Activated B cell treated with CpG ODN at 0.5 μM for 24 hours (primary cell): ENCODE data around the gene IL32. TPM values are rescaled to one million over a fixed set of nuclear protein-coding genes. Genes with fewer than 3 reads are reported as not detected.
A peak's percentile ranks its signal among the peaks of the same experiment; 100 is the strongest.

Experiments
- ATAC-seq: fragments of 200-7000 bp; cut with Tn5 transposase; one replicate; pipeline ENCODE4 v1.10.0; 2021; ENCODE audit warnings: low read depth, mild to moderate bottlenecking, moderate library complexity
- CTCF ChIA-PET: fragments of 350-600 bp; sonication (Branson Sonifier 250); formaldehyde crosslinking; loops from one replicate; lab custom pipeline; 2021; ENCODE audit warnings: antibody characterized with exemption; lab: Charles Lee
- POLR2A ChIA-PET: fragments of 350-600 bp; sonication (Branson Sonifier 250); formaldehyde crosslinking; loops from one replicate; lab custom pipeline; 2021; ENCODE audit warnings: antibody characterized with exemption; lab: Charles Lee
- DNase-seq: peaks from one replicate; pipeline ENCODE4 v3.0.0; 2022
- H3K27ac Mint-ChIP-seq: one replicate; pipeline ENCODE4 v1.8.0; 2020; ENCODE audit warnings: mixed read lengths
- H3K27me3 Mint-ChIP-seq: one replicate; pipeline ENCODE4 v1.8.0; 2021; ENCODE audit warnings: mixed read lengths
- H3K36me3 Mint-ChIP-seq: one replicate; pipeline ENCODE4 v1.8.0; 2021; ENCODE audit warnings: low read depth, mixed read lengths
- H3K4me1 Mint-ChIP-seq: one replicate; pipeline ENCODE4 v1.8.0; 2021; ENCODE audit warnings: mixed read lengths
- H3K4me3 Mint-ChIP-seq: one replicate; pipeline ENCODE4 v1.8.0; 2020; ENCODE audit warnings: mild to moderate bottlenecking, mixed read lengths
- H3K9me3 Mint-ChIP-seq: one replicate; pipeline ENCODE4 v1.8.0; 2020; ENCODE audit warnings: mixed read lengths
- CTCF ChIP-seq: fragments of 200-600 bp; IDR thresholded peaks from one replicate; pipeline ENCODE4 v1.8.0; 2022; ENCODE audit warnings: antibody characterized with exemption, mild to moderate bottlenecking
- intact Hi-C: fragments of 100-400 bp; cut with micrococcal nuclease; formaldehyde crosslinking; loops from one replicate; pipeline ENCODE4 v1.15.1; 2024
- total RNA-seq: library from RNA; stranded (reverse); gene quantifications from 2 replicates; pipeline ENCODE4 v1.2.3, GENCODE V29; 2022

IL32 gene
- total RNA-seq, 1 donor from 2014 or later: 3.4 TPM

- no peak for DNase-seq
- no peaks in the 10 kb centered on the region for H3K36me3 Mint-ChIP-seq
- H3K4me1 Mint-ChIP-seq: peaks cover 10% of the 10 kb centered on the region
- H3K27ac Mint-ChIP-seq: no peak overlapping the region
- no peaks in the 10 kb centered on the region for H3K9me3 Mint-ChIP-seq
- no peak overlapping the region for H3K4me3 Mint-ChIP-seq
- CTCF ChIA-PET: no interaction called here
- no peak for ATAC-seq
- POLR2A ChIA-PET: interaction anchor here (1.4 kb wide), 1 partner anchor 21 kb away, joined by 4 read pairs; no protein-coding TSS in a partner anchor
- H3K27me3 Mint-ChIP-seq: peaks cover 56% of the 10 kb centered on the region
- intact Hi-C loops: no loop called here
- TF ChIP-seq CTCF: no peak
Observed at GRCh38 chr16:3038256-3038655, 27.2 kb upstream of the IL32 start.

- DNase-seq: no peak
- ChIA-PET CTCF (interaction anchor here (1.7 kb wide), 1 partner anchor 11 kb away, joined by 5 read pairs; no protein-coding TSS in a partner anchor), POLR2A (interaction anchor here (0.6 to 1.4 kb wide), 3 partner anchors 20 to 261 kb away, joined by 3 to 4 read pairs (median 3); no protein-coding TSS in a partner anchor)
- no peak for TF ChIP-seq CTCF
- Mint-ChIP-seq H3K27me3 (peaks cover 55% of the 10 kb centered on the region), H3K27ac (no peak overlapping the region), H3K4me3 (no peak overlapping the region), H3K4me1 (peaks cover 10% of the 10 kb centered on the region), H3K36me3 (no peaks in the 10 kb centered on the region), H3K9me3 (no peaks in the 10 kb centered on the region)
- intact Hi-C loops: no loop called here
- ATAC-seq: no peak
Observed at GRCh38 chr16:3038896-3039295, 26.5 kb upstream of the IL32 start.

- peaks cover 54% of the 10 kb centered on the region for H3K27me3 Mint-ChIP-seq
- H3K4me3 Mint-ChIP-seq: no peak overlapping the region
- H3K36me3 Mint-ChIP-seq: no peaks in the 10 kb centered on the region
- intact Hi-C loops: no loop called here
- ATAC-seq: no peak
- H3K9me3 Mint-ChIP-seq: no peaks in the 10 kb centered on the region
- DNase-seq: no peak
- TF ChIP-seq CTCF: no peak
- H3K4me1 Mint-ChIP-seq: peaks cover 11% of the 10 kb centered on the region
- ChIA-PET POLR2A (interaction anchor here (0.6 to 0.7 kb wide), 2 partner anchors 8 to 222 kb away, joined by 4 read pairs; no protein-coding TSS in a partner anchor), CTCF (interaction anchor here (1.5 kb wide), 1 partner anchor 11 kb away, joined by 4 read pairs; no protein-coding TSS in a partner anchor)
- no peak overlapping the region for H3K27ac Mint-ChIP-seq
Observed at GRCh38 chr16:3042376-3042775, 23.1 kb upstream of the IL32 start.

GRCh38 chr16:3044708-3045107 is 20.7 kb upstream of the IL32 start:
- Mint-ChIP-seq H3K36me3 (no peaks in the 10 kb centered on the region), H3K4me3 (peak overlapping the region; percentile 76), H3K27ac (no peak overlapping the region), H3K9me3 (no peaks in the 10 kb centered on the region), H3K4me1 (peaks cover 11% of the 10 kb centered on the region), H3K27me3 (peaks cover 47% of the 10 kb centered on the region)
- ChIA-PET CTCF (interaction anchor here (0.6 to 1.6 kb wide), 2 partner anchors 11 to 85 kb away, joined by 3 to 4 read pairs; no protein-coding TSS in a partner anchor), POLR2A (interaction anchor here (0.5 to 1.9 kb wide), 3 partner anchors 10 to 25 kb away, joined by 3 to 6 read pairs (median 4); partner anchors contain the start of gene TNFRSF12A)
- TF ChIP-seq CTCF: no peak
- DNase-seq (no peak), ATAC-seq (no peak)
- intact Hi-C loops: no loop called here

GRCh38 chr16:3045758-3046640 is 19.4 kb upstream of the IL32 start, which contains the start of gene MMP25:
TSS of gene MMP25 (plus strand) at chr16:3046561. CDS start at chr16:3046918, 357 bp downstream.
- peak within 1 kb of the TSS; percentile 76 for H3K4me3 Mint-ChIP-seq
- H3K9me3 Mint-ChIP-seq: no peaks in the 10 kb centered on the region
- TF ChIP-seq CTCF: no peak
- intact Hi-C loops: loop anchor here (1.0 to 2.0 kb wide), 2 partner anchors 13 to 15 kb away; no protein-coding TSS in a partner anchor
- peaks cover 11% of the 10 kb centered on the region for H3K4me1 Mint-ChIP-seq
- H3K27ac Mint-ChIP-seq: no peak within 1 kb of the TSS
- peak; percentile 53 for DNase-seq
- CTCF ChIA-PET: interaction anchor here (1.6 kb wide), 1 partner anchor 84 kb away, joined by 4 read pairs; no protein-coding TSS in a partner anchor
- peaks cover 40% of the 10 kb centered on the region for H3K27me3 Mint-ChIP-seq
- POLR2A ChIA-PET: interaction anchor here (0.9 to 1.1 kb wide), 3 partner anchors 89 to 112 kb away, joined by 3 read pairs; partner anchors contain the start of gene ZNF213
- ATAC-seq: peak; percentile 83
- H3K36me3 Mint-ChIP-seq: no peaks in the 10 kb centered on the region
